ENCODE results near the gene FRS2.

FRS2 gene

GRCh38 chr12:69519871-69520270 lies 49.7 kb downstream of the FRS2 start:
- Histone ChIP-seq H3K36me3 (ENCODE audit: insufficient read depth, low read length) (no peaks in the 10 kb centered on the region), H3K9me3 (ENCODE audit: low read depth, low read length) (no peaks in the 10 kb centered on the region), H3K27ac (no peak overlapping the region), H3K9ac (ENCODE audit: insufficient read length) (no peak overlapping the region), H3K4me3 (no peak overlapping the region)
- TF ChIP-seq POLR2AphosphoS5 (IDR thresholded peaks at IDR 0.05; ENCODE audit: borderline replicate concordance, low read depth, low read length): no peak
- no peak for TF ChIP-seq EZH2 (IDR thresholded peaks at IDR 0.05)
- TF ChIP-seq FOXP2 (optimal IDR thresholded peaks at IDR 0.05; ENCODE audit: control extremely low read depth, extremely low read length, insufficient read depth): no peak
- peak; percentile 24 for DNase-seq (ENCODE audit: low read depth, low spot score)

- no peaks in the 10 kb centered on the region for H3K36me3 ChIP-seq (ENCODE audit: insufficient read depth, low read length)
- no peak overlapping the region for H3K4me3 ChIP-seq
- H3K9ac ChIP-seq (ENCODE audit: insufficient read length): no peak overlapping the region
- TF ChIP-seq EZH2 (IDR thresholded peaks at IDR 0.05): no peak
- TF ChIP-seq POLR2AphosphoS5 (IDR thresholded peaks at IDR 0.05; ENCODE audit: borderline replicate concordance, low read depth, low read length): no peak
- no peak for TF ChIP-seq FOXP2 (optimal IDR thresholded peaks at IDR 0.05; ENCODE audit: control extremely low read depth, extremely low read length, insufficient read depth)
- no peak for DNase-seq (ENCODE audit: low read depth, low spot score)
- H3K27ac ChIP-seq: no peak overlapping the region
- no peaks in the 10 kb centered on the region for H3K9me3 ChIP-seq (ENCODE audit: low read depth, low read length)
Observed at GRCh38 chr12:69523433-69524330, 53.5 kb downstream of the FRS2 start.

- no peak for TF ChIP-seq EZH2 (IDR thresholded peaks at IDR 0.05)
- no peak for TF ChIP-seq FOXP2 (optimal IDR thresholded peaks at IDR 0.05; ENCODE audit: control extremely low read depth, extremely low read length, insufficient read depth)
- TF ChIP-seq POLR2AphosphoS5 (IDR thresholded peaks at IDR 0.05; ENCODE audit: borderline replicate concordance, low read depth, low read length): no peak
- Histone ChIP-seq H3K9ac (ENCODE audit: insufficient read length) (no peak overlapping the region), H3K4me3 (no peak overlapping the region), H3K36me3 (ENCODE audit: insufficient read depth, low read length) (no peaks in the 10 kb centered on the region), H3K9me3 (ENCODE audit: low read depth, low read length) (no peaks in the 10 kb centered on the region), H3K27ac (no peak overlapping the region)
- DNase-seq (ENCODE audit: low read depth, low spot score): no peak
Observed at GRCh38 chr12:69524331-69524630, 54.1 kb downstream of the FRS2 start.

GRCh38 chr12:69524755-69525469 lies 54.7 kb downstream of the FRS2 start:
- DNase-seq (ENCODE audit: low read depth, low spot score): no peak
- no peaks in the 10 kb centered on the region for H3K36me3 ChIP-seq (ENCODE audit: insufficient read depth, low read length)
- peak overlapping the region; percentile 51 for H3K27ac ChIP-seq
- no peaks in the 10 kb centered on the region for H3K9me3 ChIP-seq (ENCODE audit: low read depth, low read length)
- TF ChIP-seq POLR2AphosphoS5 (IDR thresholded peaks at IDR 0.05; ENCODE audit: borderline replicate concordance, low read depth, low read length) (no peak), EZH2 (IDR thresholded peaks at IDR 0.05) (no peak), FOXP2 (optimal IDR thresholded peaks at IDR 0.05; ENCODE audit: control extremely low read depth, extremely low read length, insufficient read depth) (no peak)
- H3K9ac ChIP-seq (ENCODE audit: insufficient read length): no peak overlapping the region
- no peak overlapping the region for H3K4me3 ChIP-seq

- no peak overlapping the region for H3K9ac ChIP-seq (ENCODE audit: insufficient read length)
- H3K27ac ChIP-seq: no peak overlapping the region
- no peak for DNase-seq (ENCODE audit: low read depth, low spot score)
Observed at GRCh38 chr12:69527506-69528272, 57.5 kb downstream of the FRS2 start.

GRCh38 chr12:69529021-69529420 lies 58.8 kb downstream of the FRS2 start:
- DNase-seq (ENCODE audit: low read depth, low spot score): no peak
- Histone ChIP-seq H3K4me3 (no peak overlapping the region), H3K27ac (no peak overlapping the region), H3K36me3 (ENCODE audit: insufficient read depth, low read length) (peaks cover 9% of the 10 kb centered on the region), H3K9ac (ENCODE audit: insufficient read length) (no peak overlapping the region), H3K9me3 (ENCODE audit: low read depth, low read length) (no peaks in the 10 kb centered on the region)
- TF ChIP-seq EZH2 (IDR thresholded peaks at IDR 0.05) (no peak), FOXP2 (optimal IDR thresholded peaks at IDR 0.05; ENCODE audit: control extremely low read depth, extremely low read length, insufficient read depth) (no peak), POLR2AphosphoS5 (IDR thresholded peaks at IDR 0.05; ENCODE audit: borderline replicate concordance, low read depth, low read length) (no peak)

More at GRCh38 chr12:69527506-69528272, 57.5 kb downstream of the FRS2 start:
- Histone ChIP-seq H3K9me3 (ENCODE audit: low read depth, low read length) (no peaks in the 10 kb centered on the region), H3K4me3 (no peak overlapping the region), H3K36me3 (ENCODE audit: insufficient read depth, low read length) (peaks cover 5% of the 10 kb centered on the region)
- TF ChIP-seq POLR2AphosphoS5 (IDR thresholded peaks at IDR 0.05; ENCODE audit: borderline replicate concordance, low read depth, low read length) (no peak), EZH2 (IDR thresholded peaks at IDR 0.05) (no peak), FOXP2 (optimal IDR thresholded peaks at IDR 0.05; ENCODE audit: control extremely low read depth, extremely low read length, insufficient read depth) (no peak)

- H3K9ac ChIP-seq (ENCODE audit: insufficient read length): peak overlapping the region; percentile 7
- peak overlapping the region; percentile 79 for H3K27ac ChIP-seq
- peak overlapping the region; percentile 62; the same call in 1 of the 2 replicates for H3K4me3 ChIP-seq
- no peaks in the 10 kb centered on the region for H3K9me3 ChIP-seq (ENCODE audit: low read depth, low read length)
- TF ChIP-seq EZH2 (IDR thresholded peaks at IDR 0.05) (no peak), FOXP2 (optimal IDR thresholded peaks at IDR 0.05; ENCODE audit: control extremely low read depth, extremely low read length, insufficient read depth) (no peak), POLR2AphosphoS5 (IDR thresholded peaks at IDR 0.05; ENCODE audit: borderline replicate concordance, low read depth, low read length) (no peak)
- H3K36me3 ChIP-seq (ENCODE audit: insufficient read depth, low read length): peaks cover 15% of the 10 kb centered on the region
- no peak for DNase-seq (ENCODE audit: low read depth, low spot score)
Observed at GRCh38 chr12:69533844-69534243, 63.7 kb downstream of the FRS2 start.

- H3K9me3 ChIP-seq (ENCODE audit: low read depth, low read length): no peaks in the 10 kb centered on the region
- peaks cover 16% of the 10 kb centered on the region for H3K36me3 ChIP-seq (ENCODE audit: insufficient read depth, low read length)
- peak overlapping the region; percentile 7 for H3K9ac ChIP-seq (ENCODE audit: insufficient read length)
- TF ChIP-seq EZH2 (IDR thresholded peaks at IDR 0.05): no peak
- no peak for TF ChIP-seq FOXP2 (optimal IDR thresholded peaks at IDR 0.05; ENCODE audit: control extremely low read depth, extremely low read length, insufficient read depth)
- peak; percentile 47; the same call in 1 of the 2 replicates for TF ChIP-seq POLR2AphosphoS5 (IDR thresholded peaks at IDR 0.05; ENCODE audit: borderline replicate concordance, low read depth, low read length)
- peak overlapping the region; percentile 62 for H3K4me3 ChIP-seq
- DNase-seq (ENCODE audit: low read depth, low spot score): peak; percentile 76
- H3K27ac ChIP-seq: peak overlapping the region; percentile 79
Observed at GRCh38 chr12:69534389-69534822, 64.2 kb downstream of the FRS2 start.
